GM21825 (cell line): Measurements from ENCODE around the gene CHGA.

Experiments used
- ATAC-seq: cut with Tn5 transposase; IDR thresholded peaks from one replicate; pipeline ENCODE4 v1.9.1; 2021; ENCODE audit warnings: mild to moderate bottlenecking, moderate library complexity; ENCODE audit not compliant: unreplicated experiment

Gene CHGA

GRCh38 chr14:92929689-92930608 is 7.0 kb downstream of the CHGA start:
- ATAC-seq = no peak

- no peak for ATAC-seq
Observed at GRCh38 chr14:92930737-92931602, 8.0 kb downstream of the CHGA start.

DNA sequence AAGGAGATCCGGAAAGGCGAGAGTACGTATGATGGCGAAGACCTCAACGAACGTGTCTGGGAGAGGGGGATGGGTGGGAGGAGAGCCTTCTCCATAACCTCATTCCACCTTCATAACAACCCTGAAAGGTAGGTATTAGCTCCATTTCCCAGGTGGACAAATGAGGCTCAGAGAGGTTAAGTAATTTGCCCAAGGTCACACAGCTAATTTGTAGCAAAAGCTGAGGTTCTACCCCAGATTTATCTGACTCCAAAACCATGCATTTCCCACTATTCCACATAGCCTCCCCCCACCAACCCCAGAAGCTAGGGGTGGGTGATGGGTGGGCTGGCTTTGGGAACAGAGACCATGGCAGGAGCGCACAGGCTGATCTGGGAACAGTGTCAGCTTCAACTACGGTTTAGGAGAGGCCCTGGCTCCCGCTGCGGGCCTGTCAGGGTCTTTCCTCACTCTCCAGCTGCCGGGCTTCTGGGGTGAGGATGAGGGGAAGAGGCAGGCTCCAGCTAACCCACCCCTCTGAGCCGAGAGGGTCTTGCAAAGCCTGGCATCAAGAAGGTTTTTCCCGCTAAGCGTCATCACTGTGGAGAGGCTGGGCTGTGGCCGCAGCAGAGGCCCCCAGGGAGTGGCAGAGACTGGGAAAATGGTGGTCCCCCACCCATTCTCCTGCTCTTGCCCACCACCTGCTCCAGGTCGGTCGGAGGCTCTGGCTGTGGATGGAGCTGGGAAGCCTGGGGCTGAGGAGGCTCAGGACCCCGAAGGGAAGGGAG is 8.9 kb downstream of the CHGA start:
- no peak for ATAC-seq

- ATAC-seq = no peak
Observed at GRCh38 chr14:92932448-92933395, 9.8 kb downstream of the CHGA start.

- ATAC-seq = no peak
Observed at GRCh38 chr14:92933481-92933880, 10.5 kb downstream of the CHGA start.

GRCh38 chr14:92934196-92935085 is 11.5 kb downstream of the CHGA start:
- ATAC-seq = no peak

- no peak for ATAC-seq
Observed at GRCh38 chr14:92935446-92935845, 12.5 kb downstream of the CHGA start.

DNA sequence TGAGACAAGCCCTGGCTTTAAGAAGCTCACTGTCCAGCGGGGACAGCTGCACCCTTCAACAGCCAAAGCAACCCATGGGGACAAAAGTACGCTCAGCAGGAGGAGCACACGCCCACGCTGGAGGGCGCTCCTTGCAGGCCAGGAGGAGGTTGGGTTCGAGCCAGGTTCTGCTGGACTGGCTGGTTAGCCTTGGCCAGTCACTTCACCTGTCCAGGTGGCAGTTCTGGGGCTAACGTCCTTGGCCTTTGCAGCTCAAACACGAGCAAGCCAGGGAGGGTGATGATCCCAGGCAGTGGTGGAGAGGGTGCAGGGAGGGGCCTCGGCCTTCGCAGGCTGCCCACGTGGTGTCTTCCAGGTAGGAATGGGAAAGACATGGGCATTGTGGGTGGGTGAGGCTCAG is 13.1 kb downstream of the CHGA start:
- ATAC-seq = no peak

- ATAC-seq = no peak
Observed at GRCh38 chr14:92937051-92937937, 14.3 kb downstream of the CHGA start.

GRCh38 chr14:92938235-92938875 is 15.4 kb downstream of the CHGA start:
- ATAC-seq = no peak

DNA sequence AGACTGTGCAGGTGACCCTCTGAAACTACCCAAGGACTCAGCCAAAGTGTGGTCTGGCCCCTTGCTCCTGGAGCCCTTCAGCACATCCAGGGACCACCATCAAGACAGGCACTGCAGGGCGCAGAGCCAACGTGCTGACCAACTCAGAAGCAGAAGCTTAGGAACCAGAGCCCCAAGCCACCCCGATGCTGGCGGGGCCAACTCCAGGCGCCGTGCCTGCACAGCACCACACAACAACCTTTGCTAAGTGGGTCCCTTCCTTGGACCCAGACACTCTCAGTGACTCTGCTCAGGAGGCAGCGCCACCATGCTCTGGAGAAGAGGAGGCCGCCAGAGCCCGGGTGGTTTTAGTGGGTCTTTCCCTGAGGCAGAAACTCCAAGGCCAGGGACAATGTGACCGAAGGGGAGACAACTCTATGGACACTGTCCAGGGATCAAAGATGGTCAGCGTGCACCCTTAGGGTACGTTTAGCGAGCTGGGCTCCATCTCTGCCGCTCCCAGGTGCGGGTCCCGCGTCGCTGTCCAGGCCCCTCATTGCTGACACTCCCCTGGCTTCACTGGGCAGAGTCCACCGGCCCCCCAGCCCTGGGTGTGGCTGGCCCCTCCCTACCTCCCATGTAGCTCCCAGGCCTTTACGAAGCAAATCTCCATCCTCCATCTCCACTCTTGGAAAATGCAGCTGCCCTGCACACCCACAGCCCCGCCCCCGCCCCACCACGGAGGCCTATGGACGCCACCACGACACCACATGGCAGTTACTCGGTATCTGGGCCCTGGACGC is 16.1 kb downstream of the CHGA start:
- ATAC-seq = no peak

DNA sequence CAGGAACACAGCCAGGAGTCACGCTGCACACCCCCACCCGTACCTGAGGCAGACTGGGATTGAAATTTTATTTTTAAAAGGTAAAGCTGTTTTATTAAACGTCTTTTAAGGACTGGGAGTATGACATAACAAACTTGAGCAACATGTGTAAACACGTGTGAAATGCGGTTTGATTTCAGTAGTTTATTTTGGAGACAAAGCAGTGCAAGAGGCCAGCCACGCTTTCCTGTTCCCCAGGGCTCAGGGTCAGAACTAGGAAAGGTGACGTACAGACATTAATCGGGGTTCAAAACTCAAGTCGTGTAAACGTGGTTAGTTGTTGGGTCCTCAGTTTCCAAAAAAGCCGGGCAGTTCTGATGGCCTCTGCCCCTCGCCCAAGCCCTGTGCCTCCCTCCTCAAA is 16.7 kb downstream of the CHGA start:
- no peak for ATAC-seq

- no peak for ATAC-seq
Observed at GRCh38 chr14:92940543-92940942, 17.6 kb downstream of the CHGA start.

GRCh38 chr14:92941531-92941930 is 18.6 kb downstream of the CHGA start:
- ATAC-seq = no peak

GRCh38 chr14:92942136-92942535 is 19.2 kb downstream of the CHGA start:
- no peak for ATAC-seq

- no peak for ATAC-seq
Observed at GRCh38 chr14:92942576-92942975, 19.6 kb downstream of the CHGA start.
